HL-60 (cell line): ENCODE data around the gene NPRL2.

Experiments used
- DNase-seq, 2 experiments: peaks; one replicate each; pipeline ENCODE4 v3.0.0-alpha.2; 2010 to 2020; ENCODE audit warnings: low read depth in 1 of 2, low spot score in 1 of 2
- H3K27ac ChIP-seq: fragments of 250-450 bp; sonication (Bioruptor Pico); replicated peaks from 2 replicates; pipeline ENCODE4 v1.5.1; 2020; ENCODE audit warnings: mild to moderate bottlenecking, moderate library complexity
- H3K27me3 ChIP-seq: fragments of 250-450 bp; sonication (Bioruptor Pico); 2 replicates; pipeline ENCODE4 v1.5.1; 2021; ENCODE audit warnings: mild to moderate bottlenecking, moderate library complexity; ENCODE audit not compliant: insufficient read depth, poor library complexity, severe bottlenecking
- H3K4me3 ChIP-seq: replicated peaks from 2 replicates; pipeline ENCODE4 v1.5.1; 2011; ENCODE audit warnings: mild to moderate bottlenecking, control low read depth, low read length; ENCODE audit not compliant: insufficient read depth
- GABPA ChIP-seq: IDR thresholded peaks from 2 replicates; pipeline ENCODE4 v1.6.1; 2012; ENCODE audit warnings: low read depth
- POLR2AphosphoS5 ChIP-seq: IDR thresholded peaks from 2 replicates; pipeline ENCODE4 v1.6.1; 2012; ENCODE audit warnings: low read depth
- SPI1 ChIP-seq: IDR thresholded peaks from 2 replicates; pipeline ENCODE4 v1.6.1; 2012; ENCODE audit warnings: low read depth, mild to moderate bottlenecking, borderline replicate concordance
- TF ChIP-seq, protein P1 (sequence below): IDR thresholded peaks from 2 replicates; pipeline ENCODE4 v1.6.1; 2012; ENCODE audit warnings: low read depth; ENCODE audit not compliant: insufficient replicate concordance
- TF ChIP-seq, protein P2 (sequence below): IDR thresholded peaks from one replicate; pipeline ENCODE4 v1.5.1; 2011; ENCODE audit warnings: low read length, control low read depth, inconsistent platforms; ENCODE audit not compliant: insufficient read depth

Gene NPRL2

DNA sequence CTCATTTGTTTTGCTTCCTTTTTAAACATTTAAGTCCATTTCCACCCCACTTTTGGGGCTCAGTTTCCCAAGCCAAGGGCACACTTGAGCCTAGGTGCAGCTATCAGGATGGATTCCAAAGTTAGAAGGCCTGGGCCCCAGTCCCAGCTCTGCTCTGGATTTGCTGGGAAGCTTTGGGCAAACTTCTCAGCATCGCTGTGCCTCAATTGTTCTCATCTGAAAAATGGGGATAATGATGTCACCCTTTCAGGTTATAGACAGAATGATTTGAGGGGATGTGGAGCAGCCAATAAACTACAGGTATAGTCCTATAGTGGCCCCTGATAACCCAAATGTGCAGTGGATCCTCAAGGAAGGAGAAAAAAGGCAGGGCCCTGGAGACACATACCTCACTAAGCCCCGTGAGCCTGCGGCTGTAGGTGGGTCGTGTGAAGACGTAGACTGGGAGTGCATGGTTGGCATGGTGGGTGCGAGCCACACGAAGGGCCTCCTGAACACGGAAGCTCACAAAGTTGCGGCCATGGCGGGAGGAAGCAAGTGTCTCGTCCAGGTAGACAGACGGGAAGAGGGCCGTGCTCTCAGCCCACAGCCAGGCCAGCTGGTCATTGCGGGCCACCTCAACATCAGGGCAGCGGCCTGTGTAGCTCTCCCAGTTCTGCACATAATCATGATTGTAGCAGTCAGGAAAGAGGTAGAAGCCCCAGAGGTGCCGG lies 31.2 kb downstream of the NPRL2 start:
- no peak overlapping the region for H3K4me3 ChIP-seq
- H3K27me3 ChIP-seq, result no peaks in the 10 kb centered on the region
- TF ChIP-seq GABPA (no peak), POLR2AphosphoS5 (no peak), SPI1 (no peak)
- TF ChIP-seq, protein P1, sequence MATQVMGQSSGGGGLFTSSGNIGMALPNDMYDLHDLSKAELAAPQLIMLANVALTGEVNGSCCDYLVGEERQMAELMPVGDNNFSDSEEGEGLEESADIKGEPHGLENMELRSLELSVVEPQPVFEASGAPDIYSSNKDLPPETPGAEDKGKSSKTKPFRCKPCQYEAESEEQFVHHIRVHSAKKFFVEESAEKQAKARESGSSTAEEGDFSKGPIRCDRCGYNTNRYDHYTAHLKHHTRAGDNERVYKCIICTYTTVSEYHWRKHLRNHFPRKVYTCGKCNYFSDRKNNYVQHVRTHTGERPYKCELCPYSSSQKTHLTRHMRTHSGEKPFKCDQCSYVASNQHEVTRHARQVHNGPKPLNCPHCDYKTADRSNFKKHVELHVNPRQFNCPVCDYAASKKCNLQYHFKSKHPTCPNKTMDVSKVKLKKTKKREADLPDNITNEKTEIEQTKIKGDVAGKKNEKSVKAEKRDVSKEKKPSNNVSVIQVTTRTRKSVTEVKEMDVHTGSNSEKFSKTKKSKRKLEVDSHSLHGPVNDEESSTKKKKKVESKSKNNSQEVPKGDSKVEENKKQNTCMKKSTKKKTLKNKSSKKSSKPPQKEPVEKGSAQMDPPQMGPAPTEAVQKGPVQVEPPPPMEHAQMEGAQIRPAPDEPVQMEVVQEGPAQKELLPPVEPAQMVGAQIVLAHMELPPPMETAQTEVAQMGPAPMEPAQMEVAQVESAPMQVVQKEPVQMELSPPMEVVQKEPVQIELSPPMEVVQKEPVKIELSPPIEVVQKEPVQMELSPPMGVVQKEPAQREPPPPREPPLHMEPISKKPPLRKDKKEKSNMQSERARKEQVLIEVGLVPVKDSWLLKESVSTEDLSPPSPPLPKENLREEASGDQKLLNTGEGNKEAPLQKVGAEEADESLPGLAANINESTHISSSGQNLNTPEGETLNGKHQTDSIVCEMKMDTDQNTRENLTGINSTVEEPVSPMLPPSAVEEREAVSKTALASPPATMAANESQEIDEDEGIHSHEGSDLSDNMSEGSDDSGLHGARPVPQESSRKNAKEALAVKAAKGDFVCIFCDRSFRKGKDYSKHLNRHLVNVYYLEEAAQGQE, result no peak
- TF ChIP-seq, protein P2, sequence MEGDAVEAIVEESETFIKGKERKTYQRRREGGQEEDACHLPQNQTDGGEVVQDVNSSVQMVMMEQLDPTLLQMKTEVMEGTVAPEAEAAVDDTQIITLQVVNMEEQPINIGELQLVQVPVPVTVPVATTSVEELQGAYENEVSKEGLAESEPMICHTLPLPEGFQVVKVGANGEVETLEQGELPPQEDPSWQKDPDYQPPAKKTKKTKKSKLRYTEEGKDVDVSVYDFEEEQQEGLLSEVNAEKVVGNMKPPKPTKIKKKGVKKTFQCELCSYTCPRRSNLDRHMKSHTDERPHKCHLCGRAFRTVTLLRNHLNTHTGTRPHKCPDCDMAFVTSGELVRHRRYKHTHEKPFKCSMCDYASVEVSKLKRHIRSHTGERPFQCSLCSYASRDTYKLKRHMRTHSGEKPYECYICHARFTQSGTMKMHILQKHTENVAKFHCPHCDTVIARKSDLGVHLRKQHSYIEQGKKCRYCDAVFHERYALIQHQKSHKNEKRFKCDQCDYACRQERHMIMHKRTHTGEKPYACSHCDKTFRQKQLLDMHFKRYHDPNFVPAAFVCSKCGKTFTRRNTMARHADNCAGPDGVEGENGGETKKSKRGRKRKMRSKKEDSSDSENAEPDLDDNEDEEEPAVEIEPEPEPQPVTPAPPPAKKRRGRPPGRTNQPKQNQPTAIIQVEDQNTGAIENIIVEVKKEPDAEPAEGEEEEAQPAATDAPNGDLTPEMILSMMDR, result no peak
- no peak overlapping the region for H3K27ac ChIP-seq
- DNase-seq, result no peak

GRCh38 chr3:50318615-50319014 lies 32.0 kb downstream of the NPRL2 start:
- Histone ChIP-seq H3K27ac (no peak overlapping the region), H3K4me3 (no peak overlapping the region), H3K27me3 (no peaks in the 10 kb centered on the region)
- TF ChIP-seq, protein P2, result no peak
- 0 out of 2 replicates have a peak, but pooled peaks have one; percentile 32 for TF ChIP-seq POLR2AphosphoS5
- peak; percentile 94 for TF ChIP-seq SPI1
- peak in 1 of 2 experiments; percentile 60 for DNase-seq

- H3K4me3 ChIP-seq, result no peak overlapping the region
- no peak overlapping the region for H3K27ac ChIP-seq
Observed at GRCh38 chr3:50318163-50318562, 32.4 kb downstream of the NPRL2 start.

More at GRCh38 chr3:50318163-50318562, 32.4 kb downstream of the NPRL2 start:
- no peaks in the 10 kb centered on the region for H3K27me3 ChIP-seq
- TF ChIP-seq GABPA, result no peak
- TF ChIP-seq, protein P2, result no peak
- TF ChIP-seq POLR2AphosphoS5, result no peak
- TF ChIP-seq, protein P1, result no peak
- no peak for TF ChIP-seq SPI1
- DNase-seq, result no peak
